DND-41 (cell line): ENCODE measurements around the gene DCAF8.
A peak's percentile ranks its signal among the peaks of the same experiment; 100 is the strongest.

ENCODE experiments used
- ATAC-seq: fragments of 200-7000 bp; cut with Tn5 transposase; 3 replicates; pipeline ENCODE4 v1.9.1; 2021; ENCODE audit warnings: low read depth; ENCODE audit not compliant: insufficient read depth
- DNase-seq: peaks from one replicate; pipeline ENCODE4 v3.0.0-alpha.2; 2020
- H2AFZ ChIP-seq: 2 replicates; pipeline ENCODE4 v1.6.0; 2012; ENCODE audit warnings: low read depth, low read length
- H3K27ac ChIP-seq: 2 replicates; pipeline ENCODE4 v1.5.1; 2012; ENCODE audit warnings: low read length, inconsistent platforms
- H3K27me3 ChIP-seq: fragments of 200-600 bp; sonication (generic); 2 replicates; pipeline ENCODE4 v1.6.0; 2012; ENCODE audit warnings: low read length, mild to moderate bottlenecking, inconsistent platforms; ENCODE audit not compliant: insufficient read depth, poor library complexity
- H3K36me3 ChIP-seq: 2 replicates; pipeline ENCODE4 v1.5.1; 2012; ENCODE audit warnings: low read length, inconsistent platforms; ENCODE audit not compliant: insufficient read depth
- H3K4me1 ChIP-seq: 2 replicates; pipeline ENCODE4 v1.5.1; 2012; ENCODE audit warnings: mild to moderate bottlenecking, low read length; ENCODE audit not compliant: insufficient read depth
- H3K4me2 ChIP-seq: 2 replicates; pipeline ENCODE4 v1.6.0; 2012; ENCODE audit warnings: mild to moderate bottlenecking, moderate library complexity, low read length, inconsistent platforms; ENCODE audit not compliant: insufficient read depth
- H3K4me3 ChIP-seq, 2 experiments: fragments of 200-600 bp in 1 of 2; shearing (Covaris generic) in 1 of 2; 2 replicates each; pipeline ENCODE4 v1.5.1; 2012 to 2016; ENCODE audit warnings: inconsistent platforms in 2 of 2, low read length in 2 of 2, mild to moderate bottlenecking in 2 of 2, low read depth in 1 of 2, moderate library complexity in 1 of 2
- H3K79me2 ChIP-seq: 2 replicates; pipeline ENCODE4 v1.6.0; 2012; ENCODE audit warnings: low read length, inconsistent platforms; ENCODE audit not compliant: insufficient read depth
- H3K9ac ChIP-seq: 2 replicates; pipeline ENCODE4 v1.6.0; 2012; ENCODE audit warnings: low read depth, mild to moderate bottlenecking, inconsistent platforms, low read length, moderate library complexity
- H3K9me3 ChIP-seq: 2 replicates; pipeline ENCODE4 v1.5.1; 2012; ENCODE audit warnings: low read length, moderate library complexity, mild to moderate bottlenecking, inconsistent platforms; ENCODE audit not compliant: insufficient read depth, severe bottlenecking
- H4K20me1 ChIP-seq: 2 replicates; pipeline ENCODE4 v1.6.0; 2012; ENCODE audit warnings: low read length; ENCODE audit not compliant: insufficient read depth
- CTCF ChIP-seq: IDR thresholded peaks from 2 replicates; pipeline ENCODE4 v1.5.1; 2012; ENCODE audit warnings: borderline replicate concordance, low read length, moderate library complexity, mild to moderate bottlenecking; ENCODE audit not compliant: poor library complexity, severe bottlenecking; ENCODE audit errors: extremely low read depth
- EZH2 ChIP-seq: IDR thresholded peaks from 3 replicates; pipeline ENCODE4 v1.6.1; 2012; ENCODE audit warnings: borderline replicate concordance, low read depth, mild to moderate bottlenecking, moderate library complexity, low read length, inconsistent platforms; ENCODE audit not compliant: severe bottlenecking

Gene DCAF8

GRCh38 chr1:160208557-160209320 lies 53.6 kb downstream of the DCAF8 start:
- peaks cover 48% of the 10 kb centered on the region for H3K36me3 ChIP-seq
- peaks cover 23% of the 10 kb centered on the region for H3K4me1 ChIP-seq
- no peaks in the 10 kb centered on the region for H3K9me3 ChIP-seq
- TF ChIP-seq CTCF (no peak), EZH2 (no peak)
- peaks cover 19% of the 10 kb centered on the region for H3K79me2 ChIP-seq
- H4K20me1 ChIP-seq: peaks cover 21% of the 10 kb centered on the region; the same call in 1 of the 2 replicates
- H3K27me3 ChIP-seq: no peaks in the 10 kb centered on the region
- no peak overlapping the region for H3K4me2 ChIP-seq
- DNase-seq: no peak
- no peak for ATAC-seq
- H3K9ac ChIP-seq: no peak overlapping the region
- no peak overlapping the region for H2AFZ ChIP-seq
- no peak overlapping the region for H3K4me3 ChIP-seq
- no peak overlapping the region for H3K27ac ChIP-seq

- Histone ChIP-seq H3K79me2 (peaks cover 19% of the 10 kb centered on the region), H2AFZ (no peak overlapping the region), H4K20me1 (peaks cover 21% of the 10 kb centered on the region; the same call in 1 of the 2 replicates), H3K9ac (no peak overlapping the region), H3K4me1 (peaks cover 23% of the 10 kb centered on the region), H3K4me3 (no peak overlapping the region), H3K36me3 (peaks cover 41% of the 10 kb centered on the region), H3K9me3 (no peaks in the 10 kb centered on the region), H3K4me2 (no peak overlapping the region), H3K27me3 (no peaks in the 10 kb centered on the region), H3K27ac (no peak overlapping the region)
- TF ChIP-seq CTCF (no peak), EZH2 (no peak)
- no peak for DNase-seq
- ATAC-seq: no peak
These were observed 54.4 kb downstream of the DCAF8 start for GRCh38 chr1:160207771-160208556.

- peaks cover 19% of the 10 kb centered on the region for H3K79me2 ChIP-seq
- DNase-seq (no peak), ATAC-seq (no peak)
- H3K27ac ChIP-seq: no peak overlapping the region
- no peak overlapping the region for H3K4me3 ChIP-seq
- peaks cover 23% of the 10 kb centered on the region for H3K4me1 ChIP-seq
- no peak overlapping the region for H2AFZ ChIP-seq
- TF ChIP-seq CTCF: no peak
- no peak for TF ChIP-seq EZH2
- H3K9ac ChIP-seq: no peak overlapping the region
- peaks cover 33% of the 10 kb centered on the region for H3K36me3 ChIP-seq
- H3K9me3 ChIP-seq: no peaks in the 10 kb centered on the region
- H3K4me2 ChIP-seq: peak overlapping the region; percentile 93; the same call in 1 of the 2 replicates
- H3K27me3 ChIP-seq: no peaks in the 10 kb centered on the region
- H4K20me1 ChIP-seq: peaks cover 21% of the 10 kb centered on the region; the same call in 1 of the 2 replicates
These were observed 55.2 kb downstream of the DCAF8 start for GRCh38 chr1:160207118-160207650.
